BE2C (cell line): ENCODE results near the gene BTBD2.

Experiments used
- DNase-seq: peaks from one replicate; pipeline ENCODE4 v3.0.0-alpha.2; 2020
- H3K27me3 ChIP-seq: fragments of 250-450 bp; sonication (Bioruptor Pico); 2 replicates; pipeline ENCODE4 v1.5.1; 2020; ENCODE audit warnings: mild to moderate bottlenecking
- H3K36me3 ChIP-seq: fragments of 250-450 bp; sonication (Bioruptor Pico); 2 replicates; pipeline ENCODE4 v1.5.1; 2020; ENCODE audit warnings: mild to moderate bottlenecking
- H3K4me1 ChIP-seq: fragments of 250-450 bp; sonication (Bioruptor Pico); 2 replicates; pipeline ENCODE4 v1.5.1; 2020
- H3K4me3 ChIP-seq: 2 replicates; pipeline ENCODE4 v1.5.1; 2011; ENCODE audit warnings: low read depth, low read length
- H3K9me3 ChIP-seq: fragments of 250-450 bp; sonication (Bioruptor Pico); 2 replicates; pipeline ENCODE4 v1.5.1; 2020
- TF ChIP-seq, protein P1 (sequence below): IDR thresholded peaks from 2 replicates; pipeline ENCODE4 v1.5.1; 2012; ENCODE audit warnings: mild to moderate bottlenecking, low read depth, low read length

Gene BTBD2

GRCh38 chr19:1947651-1948209 is 67.8 kb downstream of the BTBD2 start:
- TF ChIP-seq, protein P1, sequence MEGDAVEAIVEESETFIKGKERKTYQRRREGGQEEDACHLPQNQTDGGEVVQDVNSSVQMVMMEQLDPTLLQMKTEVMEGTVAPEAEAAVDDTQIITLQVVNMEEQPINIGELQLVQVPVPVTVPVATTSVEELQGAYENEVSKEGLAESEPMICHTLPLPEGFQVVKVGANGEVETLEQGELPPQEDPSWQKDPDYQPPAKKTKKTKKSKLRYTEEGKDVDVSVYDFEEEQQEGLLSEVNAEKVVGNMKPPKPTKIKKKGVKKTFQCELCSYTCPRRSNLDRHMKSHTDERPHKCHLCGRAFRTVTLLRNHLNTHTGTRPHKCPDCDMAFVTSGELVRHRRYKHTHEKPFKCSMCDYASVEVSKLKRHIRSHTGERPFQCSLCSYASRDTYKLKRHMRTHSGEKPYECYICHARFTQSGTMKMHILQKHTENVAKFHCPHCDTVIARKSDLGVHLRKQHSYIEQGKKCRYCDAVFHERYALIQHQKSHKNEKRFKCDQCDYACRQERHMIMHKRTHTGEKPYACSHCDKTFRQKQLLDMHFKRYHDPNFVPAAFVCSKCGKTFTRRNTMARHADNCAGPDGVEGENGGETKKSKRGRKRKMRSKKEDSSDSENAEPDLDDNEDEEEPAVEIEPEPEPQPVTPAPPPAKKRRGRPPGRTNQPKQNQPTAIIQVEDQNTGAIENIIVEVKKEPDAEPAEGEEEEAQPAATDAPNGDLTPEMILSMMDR: no peak
- Histone ChIP-seq H3K27me3 (no peaks in the 10 kb centered on the region), H3K36me3 (peaks cover 26% of the 10 kb centered on the region), H3K4me1 (0 out of 2 replicates have a peak, but pooled peaks cover 2% of the 10 kb centered on the region), H3K4me3 (no peak overlapping the region), H3K9me3 (no peaks in the 10 kb centered on the region)
- no peak for DNase-seq

- Histone ChIP-seq H3K27me3 (no peaks in the 10 kb centered on the region), H3K4me1 (0 out of 2 replicates have a peak, but pooled peaks cover 2% of the 10 kb centered on the region), H3K36me3 (peaks cover 18% of the 10 kb centered on the region; the same call in 1 of the 2 replicates), H3K9me3 (no peaks in the 10 kb centered on the region), H3K4me3 (no peak overlapping the region)
- peak; percentile 64 for DNase-seq
- TF ChIP-seq, protein P1: peak; percentile 67
Measured at GRCh38 chr19:1945899-1946298, 69.6 kb downstream of the BTBD2 start.

DNA sequence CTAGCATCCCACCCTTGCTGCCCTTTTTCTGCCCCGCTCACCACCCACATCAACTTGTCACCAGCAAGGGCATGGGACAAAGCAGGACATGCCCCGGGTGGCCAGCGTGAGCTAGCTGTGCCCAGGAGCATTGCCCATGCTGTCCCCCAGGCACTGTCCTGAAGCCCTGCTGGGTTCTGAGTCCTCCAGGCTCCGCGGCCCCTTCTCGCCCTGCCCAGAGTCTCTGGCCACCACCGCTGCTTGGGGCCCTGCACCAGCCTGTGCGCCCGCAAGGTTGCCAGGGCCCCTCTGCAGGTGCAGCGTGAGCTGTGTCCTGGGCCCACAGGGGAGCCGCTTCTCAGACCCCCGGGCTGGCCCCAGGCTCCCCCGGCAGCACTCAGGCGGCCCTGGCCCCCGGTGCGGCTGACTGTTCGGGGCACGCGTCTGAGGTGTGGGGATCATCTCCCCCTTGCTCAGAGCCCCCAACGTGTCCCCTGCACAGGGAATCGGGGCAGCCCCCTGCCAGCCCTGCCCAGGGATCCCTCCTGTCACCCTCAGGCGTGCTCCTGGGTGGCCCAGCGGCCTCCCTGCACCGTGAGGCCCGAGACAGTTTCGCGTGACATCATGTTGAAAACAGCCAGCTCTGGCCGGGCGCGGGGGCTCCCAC is 70.5 kb downstream of the BTBD2 start:
- H3K9me3 ChIP-seq: no peaks in the 10 kb centered on the region
- no peak for DNase-seq
- H3K27me3 ChIP-seq: no peaks in the 10 kb centered on the region
- 0 out of 2 replicates have a peak, but pooled peaks cover 2% of the 10 kb centered on the region for H3K4me1 ChIP-seq
- H3K4me3 ChIP-seq: no peak overlapping the region
- TF ChIP-seq, protein P1: no peak
- H3K36me3 ChIP-seq: peaks cover 10% of the 10 kb centered on the region; the same call in 1 of the 2 replicates

GRCh38 chr19:1944088-1944915 is 71.2 kb downstream of the BTBD2 start:
- Histone ChIP-seq H3K4me1 (0 out of 2 replicates have a peak, but pooled peaks cover 2% of the 10 kb centered on the region), H3K27me3 (no peaks in the 10 kb centered on the region), H3K9me3 (no peaks in the 10 kb centered on the region), H3K36me3 (peaks cover 5% of the 10 kb centered on the region; the same call in 1 of the 2 replicates), H3K4me3 (no peak overlapping the region)
- no peak for DNase-seq
- TF ChIP-seq, protein P1: no peak

- H3K4me3 ChIP-seq: no peak overlapping the region
Measured at GRCh38 chr19:1943661-1944087, 71.8 kb downstream of the BTBD2 start.

More at GRCh38 chr19:1943661-1944087, 71.8 kb downstream of the BTBD2 start:
- Histone ChIP-seq H3K9me3 (no peaks in the 10 kb centered on the region), H3K36me3 (peaks cover 5% of the 10 kb centered on the region; the same call in 1 of the 2 replicates), H3K27me3 (no peaks in the 10 kb centered on the region), H3K4me1 (0 out of 2 replicates have a peak, but pooled peaks cover 2% of the 10 kb centered on the region)
- DNase-seq: no peak
- TF ChIP-seq, protein P1: no peak
